KMS-11 (cell line): ENCODE results near the gene MED20.

Source experiments
- H2AFZ ChIP-seq: fragments of 200-600 bp; sonication (generic); 2 replicates; pipeline ENCODE4 v1.6.1; 2016; ENCODE audit warnings: antibody characterized with exemption, mixed run types, low read depth
- H3K27ac ChIP-seq: fragments of 200-600 bp; sonication (generic); 2 replicates; pipeline ENCODE4 v1.6.1; 2016; ENCODE audit warnings: mild to moderate bottlenecking, mixed run types
- H3K27me3 ChIP-seq: fragments of 200-600 bp; sonication (generic); 2 replicates; pipeline ENCODE4 v1.6.1; 2017; ENCODE audit warnings: mild to moderate bottlenecking, low read depth, mixed run types, moderate library complexity; ENCODE audit not compliant: insufficient read depth
- H3K36me3 ChIP-seq: fragments of 200-600 bp; sonication (generic); 2 replicates; pipeline ENCODE4 v1.6.1; 2017; ENCODE audit warnings: mild to moderate bottlenecking, mixed run types; ENCODE audit not compliant: insufficient read depth
- H3K4me1 ChIP-seq: fragments of 200-600 bp; sonication (generic); 2 replicates; pipeline ENCODE4 v1.6.1; 2016; ENCODE audit warnings: mild to moderate bottlenecking, low read depth, mixed run types; ENCODE audit not compliant: poor library complexity, severe bottlenecking
- H3K4me2 ChIP-seq: fragments of 200-600 bp; sonication (generic); 2 replicates; pipeline ENCODE4 v1.7.0; 2016; ENCODE audit warnings: mild to moderate bottlenecking, mixed run types
- H3K4me3 ChIP-seq: fragments of 200-600 bp; sonication (generic); IDR thresholded peaks from 2 replicates; pipeline ENCODE4 v1.6.1; 2017; ENCODE audit warnings: low read depth, low read length, mixed read lengths; ENCODE audit not compliant: insufficient read depth
- H3K79me2 ChIP-seq: fragments of 200-600 bp; sonication (generic); 2 replicates; pipeline ENCODE4 v1.6.1; 2016; ENCODE audit warnings: low read depth, mixed run types; ENCODE audit not compliant: insufficient read depth
- H3K9ac ChIP-seq: fragments of 200-600 bp; sonication (generic); 2 replicates; pipeline ENCODE4 v1.6.1; 2016; ENCODE audit warnings: mild to moderate bottlenecking, mixed run types
- H4K20me1 ChIP-seq: fragments of 200-600 bp; sonication (generic); 2 replicates; pipeline ENCODE4 v1.6.1; 2016; ENCODE audit warnings: mild to moderate bottlenecking, mixed run types; ENCODE audit not compliant: insufficient read depth
- CTCF ChIP-seq: fragments of 200-600 bp; sonication (generic); conservative IDR thresholded peaks from 2 replicates; pipeline ENCODE4 v1.6.1; 2017; ENCODE audit warnings: low read depth, mild to moderate bottlenecking, antibody characterized with exemption, low read length, moderate library complexity, mixed read lengths

Gene MED20, protein sequence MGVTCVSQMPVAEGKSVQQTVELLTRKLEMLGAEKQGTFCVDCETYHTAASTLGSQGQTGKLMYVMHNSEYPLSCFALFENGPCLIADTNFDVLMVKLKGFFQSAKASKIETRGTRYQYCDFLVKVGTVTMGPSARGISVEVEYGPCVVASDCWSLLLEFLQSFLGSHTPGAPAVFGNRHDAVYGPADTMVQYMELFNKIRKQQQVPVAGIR

GRCh38 chr6:41920921-41921711 is at the start of gene MED20, which contains the start of gene BYSL:
TSS of gene MED20 (minus strand) at chr6:41921139. CDS start at chr6:41921018, 121 bp downstream.
TSS of gene BYSL (plus strand) at chr6:41921499. CDS start at chr6:41921563, 64 bp downstream.
- Histone ChIP-seq H3K27ac (peak within 1 kb of the TSS; percentile 78), H3K36me3 (no peaks in the 10 kb centered on the region), H3K4me1 (peaks cover 48% of the 10 kb centered on the region), H2AFZ (peak within 1 kb of the TSS; percentile 93), H3K27me3 (no peaks in the 10 kb centered on the region), H3K4me2 (peak within 1 kb of the TSS; percentile 95), H3K4me3 (no peak within 1 kb of the TSS), H4K20me1 (no peaks in the 10 kb centered on the region; the same call in 1 of the 2 replicates), H3K79me2 (peaks cover 62% of the 10 kb centered on the region), H3K9ac (peak within 1 kb of the TSS; percentile 99)
- TF ChIP-seq CTCF, result peak; percentile 95

DNA sequence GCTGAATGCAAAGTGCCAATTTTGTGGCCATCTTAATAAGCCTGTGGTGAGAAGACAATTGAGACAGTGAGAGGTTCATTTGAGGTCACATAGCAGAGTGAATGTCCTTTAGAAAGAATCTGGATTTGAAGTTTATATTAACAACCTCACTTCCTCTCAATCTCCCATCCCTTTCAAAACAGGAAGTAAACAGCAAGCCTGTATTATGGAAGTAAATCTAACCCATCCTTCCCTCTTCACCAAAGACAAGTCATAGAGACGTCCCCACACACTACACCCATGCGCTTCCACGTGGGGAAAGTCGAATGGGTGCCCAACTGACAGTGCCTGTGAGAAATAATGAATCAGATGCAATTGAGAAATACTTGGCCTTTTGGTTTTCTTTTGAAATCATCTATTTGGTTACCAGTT is 49.5 kb upstream of the MED20 start:
- H4K20me1 ChIP-seq, result no peaks in the 10 kb centered on the region
- no peak for TF ChIP-seq CTCF
- no peak overlapping the region for H3K27ac ChIP-seq
- no peaks in the 10 kb centered on the region for H3K36me3 ChIP-seq
- H3K27me3 ChIP-seq, result no peaks in the 10 kb centered on the region
- no peak overlapping the region for H3K9ac ChIP-seq
- H3K4me2 ChIP-seq, result no peak overlapping the region
- peaks cover 5% of the 10 kb centered on the region for H3K4me1 ChIP-seq
- no peak overlapping the region for H3K4me3 ChIP-seq
- H2AFZ ChIP-seq, result no peak overlapping the region
- no peaks in the 10 kb centered on the region for H3K79me2 ChIP-seq

GRCh38 chr6:41967312-41968287 is 46.7 kb upstream of the MED20 start:
- no peak overlapping the region for H3K9ac ChIP-seq
- H3K4me3 ChIP-seq, result no peak overlapping the region
- no peaks in the 10 kb centered on the region for H3K79me2 ChIP-seq
- no peak overlapping the region for H3K4me2 ChIP-seq
- no peak overlapping the region for H3K27ac ChIP-seq
- peaks cover 5% of the 10 kb centered on the region for H3K4me1 ChIP-seq
- H2AFZ ChIP-seq, result no peak overlapping the region
- H3K27me3 ChIP-seq, result no peaks in the 10 kb centered on the region
- no peaks in the 10 kb centered on the region for H3K36me3 ChIP-seq
- H4K20me1 ChIP-seq, result no peaks in the 10 kb centered on the region
- TF ChIP-seq CTCF, result no peak

- H3K4me2 ChIP-seq, result no peak overlapping the region
- H3K27me3 ChIP-seq, result no peaks in the 10 kb centered on the region
- no peaks in the 10 kb centered on the region for H4K20me1 ChIP-seq
- no peak overlapping the region for H3K9ac ChIP-seq
- H3K4me1 ChIP-seq, result peaks cover 5% of the 10 kb centered on the region
- H3K4me3 ChIP-seq, result no peak overlapping the region
- no peaks in the 10 kb centered on the region for H3K36me3 ChIP-seq
- no peaks in the 10 kb centered on the region for H3K79me2 ChIP-seq
- H2AFZ ChIP-seq, result no peak overlapping the region
- TF ChIP-seq CTCF, result no peak
- H3K27ac ChIP-seq, result no peak overlapping the region
These were observed 46.0 kb upstream of the MED20 start for GRCh38 chr6:41966961-41967311.
